CD4-positive, alpha-beta T cell (primary cell): ENCODE data around the gene STX16. TPM values are rescaled to one million over a fixed set of nuclear protein-coding genes. Genes with fewer than 3 reads are reported as not detected.

Source experiments
- ATAC-seq: fragments of 200-7000 bp; cut with Tn5 transposase; one replicate; pipeline ENCODE4 v1.10.0; 2022; ENCODE audit warnings: mild to moderate bottlenecking; ENCODE audit not compliant: poor library complexity
- CTCF ChIA-PET: fragments of 350-600 bp; sonication (Branson Sonifier 250); formaldehyde crosslinking; loops from one replicate; lab custom pipeline; 2021; ENCODE audit warnings: antibody characterized with exemption, inconsistent platforms; lab: Charles Lee
- POLR2A ChIA-PET: fragments of 350-600 bp; sonication (Branson Sonifier 250); formaldehyde crosslinking; loops from one replicate; lab custom pipeline; 2021; ENCODE audit warnings: antibody characterized with exemption, inconsistent platforms; lab: Charles Lee
- DNase-seq, 14 experiments: peaks; one replicate each; pipeline ENCODE4 v3.0.0-alpha.2; 2013 to 2020; ENCODE audit warnings: mixed read lengths in 2 of 14
- H3K27ac ChIP-seq, 2 donors: one replicate each; pipeline versions ENCODE4 v1.5.1 to v1.7.0; 2013; ENCODE audit warnings: low read length in 2 of 2, low read depth in 1 of 2, mild to moderate bottlenecking in 1 of 2
- H3K27me3 ChIP-seq, 2 experiments: 1 replicate in 1 of 2; 2 replicates in 1 of 2; pipeline versions ENCODE4 v1.6.1 to v1.7.0; 2013; ENCODE audit warnings: low read length in 2 of 2, control low read depth in 1 of 2, mild to moderate bottlenecking in 1 of 2, moderate library complexity in 1 of 2; ENCODE audit not compliant: insufficient read depth in 2 of 2, control insufficient read depth in 1 of 2
- H3K36me3 ChIP-seq: one replicate; pipeline ENCODE4 v1.6.1; 2013; ENCODE audit warnings: low read length, control low read depth; ENCODE audit not compliant: insufficient read depth
- H3K4me1 ChIP-seq: one replicate; pipeline ENCODE4 v1.6.1; 2013; ENCODE audit warnings: low read length, control low read depth; ENCODE audit not compliant: insufficient read depth
- H3K4me3 ChIP-seq: one replicate; pipeline ENCODE4 v1.5.1; 2013; ENCODE audit warnings: mild to moderate bottlenecking, low read length, moderate library complexity
- H3K9me3 ChIP-seq, 2 experiments: 1 replicate in 1 of 2; 2 replicates in 1 of 2; pipeline versions ENCODE4 v1.6.1 to v1.7.0; 2013; ENCODE audit warnings: low read length in 2 of 2, mild to moderate bottlenecking in 2 of 2, control low read depth in 1 of 2, moderate library complexity in 1 of 2; ENCODE audit not compliant: control insufficient read depth in 1 of 2, insufficient read depth in 1 of 2
- H3K27ac Mint-ChIP-seq: one replicate; pipeline ENCODE4 v1.8.0; 2020; ENCODE audit warnings: mixed read lengths
- H3K27me3 Mint-ChIP-seq: one replicate; pipeline ENCODE4 v1.8.0; 2021; ENCODE audit warnings: mixed read lengths
- H3K36me3 Mint-ChIP-seq: one replicate; pipeline ENCODE4 v1.8.0; 2021; ENCODE audit warnings: low read depth, mixed read lengths
- H3K4me1 Mint-ChIP-seq: one replicate; pipeline ENCODE4 v1.8.0; 2021; ENCODE audit warnings: low read depth, mixed read lengths
- H3K4me3 Mint-ChIP-seq: one replicate; pipeline ENCODE4 v1.8.0; 2020; ENCODE audit warnings: mild to moderate bottlenecking, mixed read lengths
- H3K9me3 Mint-ChIP-seq: one replicate; pipeline ENCODE4 v1.8.0; 2020; ENCODE audit warnings: mixed read lengths
- intact Hi-C, 2 experiments: fragments of 100-400 bp; cut with DNase I in 1 of 2; cut with micrococcal nuclease in 1 of 2; formaldehyde crosslinking; loops; one replicate each; pipeline versions ENCODE4 v1.15.1 to v1.9.0; 2023 to 2025; cut with DNase I, micrococcal nuclease
- total RNA-seq, 174 experiments: library from RNA in 2 of 174; stranded (reverse) in 2 of 174; gene quantifications; one replicate each; pipeline ENCODE4 v1.2.3 and lab custom pipeline; 2021 to 2026
- TF ChIP-seq, protein P1 (sequence below): fragments of 200-600 bp; IDR thresholded peaks from one replicate; pipeline ENCODE4 v1.8.0; 2022; ENCODE audit warnings: antibody characterized with exemption, mild to moderate bottlenecking

STX16 gene
- total RNA-seq, 2 experiments from 2014 or later = 179 to 181 TPM

GRCh38 chr20:58691773-58692578 is 40.9 kb downstream of the STX16 start:
- H3K36me3 ChIP-seq = peaks cover 14% of the 10 kb centered on the region
- peak in 4 of 14 experiments; percentile 17 to 62 (median 42) for DNase-seq
- Mint-ChIP-seq H3K36me3 (peaks cover 4% of the 10 kb centered on the region), H3K27me3 (no peaks in the 10 kb centered on the region), H3K4me3 (peak overlapping the region; percentile 71), H3K9me3 (no peaks in the 10 kb centered on the region), H3K4me1 (peaks cover 11% of the 10 kb centered on the region), H3K27ac (peak overlapping the region; percentile 51)
- TF ChIP-seq, protein P1, sequence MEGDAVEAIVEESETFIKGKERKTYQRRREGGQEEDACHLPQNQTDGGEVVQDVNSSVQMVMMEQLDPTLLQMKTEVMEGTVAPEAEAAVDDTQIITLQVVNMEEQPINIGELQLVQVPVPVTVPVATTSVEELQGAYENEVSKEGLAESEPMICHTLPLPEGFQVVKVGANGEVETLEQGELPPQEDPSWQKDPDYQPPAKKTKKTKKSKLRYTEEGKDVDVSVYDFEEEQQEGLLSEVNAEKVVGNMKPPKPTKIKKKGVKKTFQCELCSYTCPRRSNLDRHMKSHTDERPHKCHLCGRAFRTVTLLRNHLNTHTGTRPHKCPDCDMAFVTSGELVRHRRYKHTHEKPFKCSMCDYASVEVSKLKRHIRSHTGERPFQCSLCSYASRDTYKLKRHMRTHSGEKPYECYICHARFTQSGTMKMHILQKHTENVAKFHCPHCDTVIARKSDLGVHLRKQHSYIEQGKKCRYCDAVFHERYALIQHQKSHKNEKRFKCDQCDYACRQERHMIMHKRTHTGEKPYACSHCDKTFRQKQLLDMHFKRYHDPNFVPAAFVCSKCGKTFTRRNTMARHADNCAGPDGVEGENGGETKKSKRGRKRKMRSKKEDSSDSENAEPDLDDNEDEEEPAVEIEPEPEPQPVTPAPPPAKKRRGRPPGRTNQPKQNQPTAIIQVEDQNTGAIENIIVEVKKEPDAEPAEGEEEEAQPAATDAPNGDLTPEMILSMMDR = peak; percentile 23
- H3K4me1 ChIP-seq = peaks cover 23% of the 10 kb centered on the region
- H3K27ac ChIP-seq = peak overlapping the region; percentile 10 to 65
- ATAC-seq = no peak
- H3K9me3 ChIP-seq = no peaks in the 10 kb centered on the region
- ChIA-PET CTCF (interaction anchor here (0.6 to 4.9 kb wide), 5 partner anchors 36 to 298 kb away, joined by 3 to 29 read pairs (median 3); partner anchors contain the start of genes GNAS and STX16), POLR2A (interaction anchor here (4.0 kb wide), 1 partner anchor 41 kb away, joined by 51 read pairs; the partner anchor contains the start of gene STX16)
- no peak overlapping the region for H3K4me3 ChIP-seq
- intact Hi-C loops = loop anchor here (1.0 to 5.0 kb wide), 5 partner anchors 39 to 460 kb away; partner anchors contain the start of genes RAB22A (in 1 of the 2), STX16 (in 1 of the 2) and VAPB (in 1 of the 2)
- no peaks in the 10 kb centered on the region for H3K27me3 ChIP-seq

- ATAC-seq (peak; percentile 95), DNase-seq (peak in 12 of 14 experiments; percentile 22 to 87 (median 64))
- Histone ChIP-seq H3K9me3 (no peaks in the 10 kb centered on the region), H3K36me3 (peaks cover 18% of the 10 kb centered on the region), H3K4me3 (peak within 1 kb of the TSS; percentile 50), H3K4me1 (peaks cover 23% of the 10 kb centered on the region), H3K27me3 (no peaks in the 10 kb centered on the region), H3K27ac (peak within 1 kb of the TSS; percentile 10 to 65)
- Mint-ChIP-seq H3K36me3 (peaks cover 10% of the 10 kb centered on the region), H3K27ac (peak within 1 kb of the TSS; percentile 81), H3K4me1 (peaks cover 11% of the 10 kb centered on the region), H3K27me3 (no peaks in the 10 kb centered on the region), H3K4me3 (peak within 1 kb of the TSS; percentile 83), H3K9me3 (no peaks in the 10 kb centered on the region)
- TF ChIP-seq, protein P1 = no peak
- CTCF ChIA-PET = interaction anchor here (0.7 to 4.9 kb wide), 3 partner anchors 32 to 45 kb away, joined by 3 to 29 read pairs (median 5); partner anchors contain the start of gene STX16
- POLR2A ChIA-PET = interaction anchor here (1.2 to 4.0 kb wide), 3 partner anchors 25 to 304 kb away, joined by 3 to 51 read pairs (median 3); partner anchors contain the start of genes STX16 and VAPB
- intact Hi-C loops = loop anchor here (1.0 to 5.0 kb wide), 5 partner anchors 40 to 460 kb away; partner anchors contain the start of genes RAB22A (in 1 of the 2), STX16 (in 1 of the 2) and VAPB (in 1 of the 2)
Measured at GRCh38 chr20:58692579-58693225, 41.6 kb downstream of the STX16 start, which contains the start of gene NPEPL1. TSS of gene NPEPL1 (plus strand) at chr20:58692800. CDS start at chr20:58692901, 101 bp downstream.
